Endothelial cell of umbilical vein (primary cell): ENCODE data around the gene MAPK11.

Experiments
- CTCF ChIP-seq, 2 donors: IDR thresholded peaks; 1 replicate in 1 of 2; 2 replicates in 1 of 2; pipeline ENCODE4 v1.5.1; 2011; ENCODE audit warnings: low read length in 2 of 2, mild to moderate bottlenecking in 2 of 2, moderate library complexity in 2 of 2, control low read depth in 1 of 2, inconsistent platforms in 1 of 2, low read depth in 1 of 2; ENCODE audit not compliant: insufficient read depth in 1 of 2; ENCODE audit errors: extremely low read depth in 1 of 2
- EZH2 ChIP-seq: IDR thresholded peaks from 2 replicates; pipeline ENCODE4 v1.6.1; 2012; ENCODE audit warnings: borderline replicate concordance, low read depth, mild to moderate bottlenecking, moderate library complexity, low read length, inconsistent platforms; ENCODE audit not compliant: severe bottlenecking
- MAX ChIP-seq: IDR thresholded peaks from 2 replicates; pipeline ENCODE4 v1.6.1; 2011; ENCODE audit not compliant: insufficient read depth, insufficient read length
- POLR2A ChIP-seq: IDR thresholded peaks from 2 replicates; pipeline ENCODE4 v1.6.1; 2012; ENCODE audit warnings: low read depth, mild to moderate bottlenecking, control low read depth, low read length

- no peak for TF ChIP-seq CTCF (IDR thresholded peaks at IDR 0.05; ENCODE audit: extremely low read depth in 1 of 2, insufficient read depth in 1 of 2, low read depth in 1 of 2, low read length in 2 of 2)
- TF ChIP-seq EZH2, result no peak
- TF ChIP-seq MAX, result no peak
- no peak for TF ChIP-seq POLR2A
Measured at GRCh38 chr22:50278461-50278860, 8.3 kb upstream of the MAPK11 start.
